Heart left ventricle (tissue), 16 donors: ENCODE results near the gene MRC1. TPM values are rescaled to one million over a fixed set of nuclear protein-coding genes. Genes with fewer than 3 reads are reported as not detected.

Experiments
- ATAC-seq, 4 donors: fragments of 200-7000 bp; cut with Tn5 transposase; one replicate each; pipeline ENCODE4 v1.9.1; 2020 to 2022; ENCODE audit warnings: moderate library complexity in 4 of 4, mild to moderate bottlenecking in 3 of 4, moderate number of reproducible peaks in 1 of 4
- DNase-seq, 5 donors: peaks; one replicate each; pipeline ENCODE4 v3.0.0-alpha.2; 2020
- H3K27ac ChIP-seq, 12 donors: fragments of 200-600 bp; sonication (generic) in 4 of 12; one replicate each; pipeline versions ENCODE4 v1.5.0 to v1.8.0; 2016 to 2022; ENCODE audit warnings: mild to moderate bottlenecking in 2 of 12
- H3K27me3 ChIP-seq, 9 donors: fragments of 200-600 bp; sonication (generic) in 2 of 9; one replicate each; pipeline versions ENCODE4 v1.5.1 to v1.8.0; 2016 to 2022; ENCODE audit warnings: mild to moderate bottlenecking in 3 of 9
- H3K36me3 ChIP-seq, 9 donors: fragments of 200-600 bp; sonication (generic) in 2 of 9; one replicate each; pipeline versions ENCODE4 v1.5.0 to v1.8.0; 2018 to 2022; ENCODE audit warnings: mild to moderate bottlenecking in 2 of 9
- H3K4me1 ChIP-seq, 12 donors: fragments of 200-600 bp; sonication (generic) in 4 of 12; one replicate each; pipeline versions ENCODE4 v1.5.0 to v1.8.0; 2016 to 2022; ENCODE audit warnings: mild to moderate bottlenecking in 3 of 12
- H3K4me3 ChIP-seq, 12 donors: fragments of 200-600 bp; sonication (generic) in 4 of 12; one replicate each; pipeline versions ENCODE4 v1.5.0 to v1.8.0; 2017 to 2022; ENCODE audit warnings: mild to moderate bottlenecking in 9 of 12, moderate library complexity in 4 of 12
- H3K9me3 ChIP-seq, 12 donors: fragments of 200-600 bp; sonication (generic) in 4 of 12; one replicate each; pipeline versions ENCODE4 v1.5.0 to v1.8.0; 2016 to 2022; ENCODE audit warnings: mild to moderate bottlenecking in 1 of 12
- POLR2A ChIP-seq, 2 donors: fragments of 450-650 bp; IDR thresholded peaks; one replicate each; pipeline ENCODE4 v1.6.1; 2017; ENCODE audit warnings: antibody characterized with exemption in 2 of 2, mild to moderate bottlenecking in 2 of 2, moderate library complexity in 2 of 2
- WGBS, 4 donors: extraction: QIAGEN DNeasy Blood & Tissue Kit in 2 of 4; methylation state at CpG; one replicate each; pipeline versions ENCODE4 v1.1.5 to v1.1.7; 2013 to 2018; 5-methylcytosine and 5-hydroxymethylcytosine counted together
- intact Hi-C, 10 donors: fragments of 100-400 bp; cut with DNase I; formaldehyde crosslinking; loops; one replicate each; pipeline versions ENCODE4 v1.11.1 to v1.14.2; 2022
- polyA plus RNA-seq, 2 donors: library from polyadenylated mRNA; stranded (reverse); fragments of 200-250 nt; gene quantifications; one replicate each; pipeline ENCODE4 v1.2.3, GENCODE V29; 2013
- total RNA-seq, 9 donors: library from RNA; depleted of rRNA in 2 of 9; stranded (reverse); fragments of >200 nt in 2 of 9; fragmentation: NEBNext Ultra II Directional in 3 of 9; extraction: Animal tissue kit (Norgen Biotek cat#: 25700) in 3 of 9; gene quantifications; one replicate each; pipeline versions ENCODE4 v1.1.0 to v1.2.4, GENCODE V29; 2016 to 2023
- TF ChIP-seq, protein P1 (sequence below), 12 donors: fragments of 200-600 bp; sonication (generic) in 4 of 12; IDR thresholded peaks; one replicate each; pipeline versions ENCODE4 v1.5.0 to v1.8.0; 2018 to 2022; ENCODE audit warnings: antibody characterized with exemption in 12 of 12, mild to moderate bottlenecking in 5 of 12
- donor health status: ischemic (EF 13 %, LVEDD 7.1; RV severe dilation, severe dysfunction).
- donor health status: healthy with polysubstance abuse.
- donor health status: DM: no; HTN: yes; CAD: no.
- donor health status: DM: no; HTN: no; CAD: no.
- donor health status: ischemic (EF 25% LVEDD 6.9; RV normal size, moderate dysfunction).
- donor health status: ischemic (EF 25% LVEDD 5.7; RV mildly dilated, moderate dysfunction).
- donor health status: healthy.
- donor health status: DM: yes; HTN: yes; CAD: no.
- donor health status: ischemic (EF 35%, LVEDD 5.7; RV mildly dilated, moderate dysfunction).
- donor health status: nonischemic (EF 11% LVEDD 7.7; RV severe dilation, severe dysfunction).
- donor health status: DM: yes; HTN: yes; CAD: no.
- donor health status: PGD.
- donor health status: ischemic (EF 29% LVEDD 5.4; RV normal size, mild dysfunction).
- donor health status: nonischemic (EF 23%, LVEDD 6.1; RV moderate dilation, normal function).

MRC1 gene
- total and polyA plus RNA-seq, 11 donors = 3.1 to 144 (median 9.7) TPM

DNA sequence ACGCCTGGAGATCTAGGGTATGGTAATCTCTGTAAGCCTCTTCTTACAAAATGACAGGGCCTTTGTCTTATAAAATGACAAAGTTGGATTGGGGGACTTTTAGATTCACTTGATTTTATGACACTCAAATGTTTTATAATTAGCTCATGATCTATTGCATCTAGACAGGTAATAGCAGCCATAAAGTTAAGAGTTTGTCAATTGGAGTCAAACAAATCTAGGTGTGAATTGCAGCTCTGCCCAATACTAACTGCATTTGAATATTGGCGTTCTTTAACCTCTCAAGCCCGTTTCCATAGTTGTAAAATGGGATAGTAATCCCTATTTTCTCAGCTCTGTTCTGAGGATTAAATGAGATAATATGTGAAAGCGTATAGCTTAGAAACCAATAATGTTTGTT, 14.1 kb upstream of the MRC1 start:
- Histone ChIP-seq H3K36me3 (no peaks in the 10 kb centered on the region), H3K4me3 (no peak overlapping the region), H3K27ac (no peak overlapping the region), H3K27me3 (no peaks in the 10 kb centered on the region), H3K4me1 (peaks cover 0 to 31% (median 0%) of the 10 kb centered on the region in 12 donors), H3K9me3 (no peaks in the 10 kb centered on the region)
- 92 to 98% (median 93%) methylated on average over 4 of the region's 4 CpGs for WGBS, 4 donors
- intact Hi-C loops = no loop called here
- ATAC-seq (no peak), DNase-seq (no peak)
- no peak for TF ChIP-seq POLR2A (IDR thresholded peaks at IDR 0.05)
- TF ChIP-seq, protein P1, sequence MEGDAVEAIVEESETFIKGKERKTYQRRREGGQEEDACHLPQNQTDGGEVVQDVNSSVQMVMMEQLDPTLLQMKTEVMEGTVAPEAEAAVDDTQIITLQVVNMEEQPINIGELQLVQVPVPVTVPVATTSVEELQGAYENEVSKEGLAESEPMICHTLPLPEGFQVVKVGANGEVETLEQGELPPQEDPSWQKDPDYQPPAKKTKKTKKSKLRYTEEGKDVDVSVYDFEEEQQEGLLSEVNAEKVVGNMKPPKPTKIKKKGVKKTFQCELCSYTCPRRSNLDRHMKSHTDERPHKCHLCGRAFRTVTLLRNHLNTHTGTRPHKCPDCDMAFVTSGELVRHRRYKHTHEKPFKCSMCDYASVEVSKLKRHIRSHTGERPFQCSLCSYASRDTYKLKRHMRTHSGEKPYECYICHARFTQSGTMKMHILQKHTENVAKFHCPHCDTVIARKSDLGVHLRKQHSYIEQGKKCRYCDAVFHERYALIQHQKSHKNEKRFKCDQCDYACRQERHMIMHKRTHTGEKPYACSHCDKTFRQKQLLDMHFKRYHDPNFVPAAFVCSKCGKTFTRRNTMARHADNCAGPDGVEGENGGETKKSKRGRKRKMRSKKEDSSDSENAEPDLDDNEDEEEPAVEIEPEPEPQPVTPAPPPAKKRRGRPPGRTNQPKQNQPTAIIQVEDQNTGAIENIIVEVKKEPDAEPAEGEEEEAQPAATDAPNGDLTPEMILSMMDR (IDR thresholded peaks at IDR 0.05) = no peak

DNA sequence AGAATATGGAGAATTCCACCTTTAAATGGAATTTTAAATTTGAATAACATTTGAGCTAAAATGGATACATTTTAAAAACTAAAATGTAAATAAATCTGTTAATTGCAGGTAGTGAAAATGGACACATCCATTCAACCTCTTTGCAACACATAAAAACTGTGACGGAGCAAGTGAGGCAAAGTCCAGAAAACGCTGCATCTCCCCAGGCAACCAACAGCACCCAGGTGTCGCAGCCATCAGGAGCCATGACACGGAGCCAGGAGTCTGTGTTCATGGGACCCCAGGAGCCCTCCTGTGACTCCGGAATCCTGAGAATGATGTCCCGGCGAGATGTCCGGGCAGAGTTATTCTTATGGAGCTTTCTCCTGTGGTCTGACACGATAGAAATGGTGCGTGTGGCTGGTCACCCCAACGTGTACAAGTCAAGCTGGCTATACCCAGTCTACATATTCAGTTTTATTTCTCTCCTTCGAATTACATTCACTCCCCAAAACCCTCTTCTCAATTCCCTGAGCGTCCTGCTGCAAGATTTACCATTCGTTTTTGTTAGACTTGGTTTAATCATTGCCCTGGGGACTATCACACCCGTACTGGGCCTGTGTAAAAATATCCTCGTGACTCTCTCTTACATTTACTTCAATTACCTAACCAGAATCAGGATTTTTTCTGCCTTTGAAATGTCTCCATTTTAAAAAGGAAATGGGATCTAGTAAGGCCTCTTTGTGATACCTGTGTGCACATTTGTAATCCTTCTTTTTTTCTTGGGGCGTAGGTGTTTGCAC, 13.1 kb upstream of the MRC1 start:
- no peak for DNase-seq
- Histone ChIP-seq H3K27ac (no peak overlapping the region), H3K9me3 (no peaks in the 10 kb centered on the region), H3K4me3 (no peak overlapping the region), H3K4me1 (peaks cover 0 to 22% (median 0%) of the 10 kb centered on the region in 12 donors), H3K27me3 (no peaks in the 10 kb centered on the region), H3K36me3 (no peaks in the 10 kb centered on the region)
- intact Hi-C loops = no loop called here
- 84 to 92% (median 87%) methylated on average over 17 of the region's 17 CpGs for WGBS, 4 donors
- ATAC-seq = no peak
- TF ChIP-seq, protein P1 (IDR thresholded peaks at IDR 0.05) = no peak
- no peak for TF ChIP-seq POLR2A (IDR thresholded peaks at IDR 0.05)

DNA sequence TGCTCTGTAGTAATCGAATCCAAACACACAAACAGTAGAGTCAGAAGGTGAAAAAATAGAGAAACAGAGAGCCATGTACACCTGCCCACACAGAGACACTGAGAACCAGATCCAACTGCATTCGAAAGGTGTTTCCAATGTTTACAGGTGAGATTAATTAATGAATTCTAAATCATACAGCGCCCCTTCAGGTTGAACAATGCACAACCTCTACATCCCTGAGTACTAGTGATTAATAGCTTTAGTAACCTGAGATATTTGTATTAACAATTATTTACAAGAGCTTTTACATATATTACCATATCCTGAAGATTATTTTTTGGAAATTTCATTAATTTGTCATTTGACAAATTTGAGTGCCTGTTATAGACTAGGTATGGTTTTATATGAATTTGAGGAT, 7.6 kb upstream of the MRC1 start:
- TF ChIP-seq POLR2A (IDR thresholded peaks at IDR 0.05) = no peak
- TF ChIP-seq, protein P1 (IDR thresholded peaks at IDR 0.05) = peak in 2 of 12 donors; percentile 6 to 14

DNA sequence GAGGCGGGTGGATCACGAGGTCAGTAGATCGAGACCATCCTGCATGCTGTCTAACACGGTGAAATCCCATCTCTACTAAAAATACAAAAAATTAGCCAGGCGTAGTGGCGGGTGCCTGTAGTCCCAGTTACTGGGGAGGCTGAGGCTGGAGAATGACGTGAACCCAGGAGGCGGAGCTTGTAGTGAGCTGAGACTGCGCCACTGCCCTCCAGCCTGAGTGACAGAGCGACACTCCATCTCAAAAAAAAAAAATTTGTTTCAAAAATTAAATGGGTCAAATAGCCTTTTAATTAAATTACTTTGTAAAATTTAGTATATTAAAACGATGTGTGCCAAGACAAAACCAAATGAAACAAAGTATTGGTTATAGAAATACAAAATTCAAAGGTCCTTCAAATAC, 6.8 kb upstream of the MRC1 start:
- DNase-seq (no peak), ATAC-seq (no peak)
- H3K9me3 ChIP-seq = peaks cover 0 to 7% (median 0%) of the 10 kb centered on the region in 12 donors
- H3K36me3 ChIP-seq = no peaks in the 10 kb centered on the region
- 94 to 96% (median 95%) methylated on average over 11 of the region's 11 CpGs for WGBS, 4 donors
- no peak for TF ChIP-seq POLR2A (IDR thresholded peaks at IDR 0.05)
- TF ChIP-seq, protein P1 (IDR thresholded peaks at IDR 0.05) = no peak
- peaks cover 0 to 8% (median 0%) of the 10 kb centered on the region in 12 donors for H3K4me1 ChIP-seq
- no peaks in the 10 kb centered on the region for H3K27me3 ChIP-seq
- intact Hi-C loops = no loop called here
- peak overlapping the region in 1 of 12 donors; percentile 6 for H3K27ac ChIP-seq
- no peak overlapping the region for H3K4me3 ChIP-seq

More for the DNA sequence above, 7.6 kb upstream of the MRC1 start:
- Histone ChIP-seq H3K4me1 (peaks cover 0 to 8% (median 0%) of the 10 kb centered on the region in 12 donors), H3K9me3 (peaks cover 0 to 7% (median 0%) of the 10 kb centered on the region in 12 donors), H3K36me3 (no peaks in the 10 kb centered on the region), H3K27ac (no peak overlapping the region), H3K4me3 (no peak overlapping the region), H3K27me3 (no peaks in the 10 kb centered on the region)
- WGBS, 4 donors = 89 to 93% (median 92%) methylated on average over 3 of the region's 3 CpGs
- no peak for DNase-seq
- intact Hi-C loops = no loop called here
- no peak for ATAC-seq
